MM.1S (cell line): ENCODE results near the gene CRTC2.

ENCODE experiments used
- DNase-seq: peaks from one replicate; pipeline ENCODE4 v3.0.0-alpha.2; 2015
- H2AFZ ChIP-seq: fragments of 300-600 bp; sonication (generic); 2 replicates; pipeline ENCODE4 v1.6.0; 2016; ENCODE audit warnings: antibody characterized with exemption, low read length
- H3F3A ChIP-seq: fragments of 300-600 bp; sonication (generic); 2 replicates; pipeline ENCODE4 v1.6.1; 2016; ENCODE audit warnings: mild to moderate bottlenecking, antibody characterized with exemption, low read length, moderate library complexity, mixed read lengths; ENCODE audit not compliant: insufficient read depth
- H3K27ac ChIP-seq: fragments of 300-600 bp; sonication (generic); 2 replicates; pipeline ENCODE4 v1.5.1; 2016; ENCODE audit warnings: mild to moderate bottlenecking, low read length
- H3K27me3 ChIP-seq: fragments of 300-600 bp; sonication (generic); replicated peaks from 2 replicates; pipeline ENCODE4 v1.6.0; 2016; ENCODE audit warnings: low read length; ENCODE audit not compliant: insufficient read depth
- H3K36me3 ChIP-seq: fragments of 300-600 bp; sonication (generic); replicated peaks from 2 replicates; pipeline ENCODE4 v1.6.1; 2016; ENCODE audit warnings: mild to moderate bottlenecking, low read length, mixed read lengths; ENCODE audit not compliant: insufficient read depth
- H3K4me1 ChIP-seq: fragments of 300-600 bp; sonication (generic); 2 replicates; pipeline ENCODE4 v1.6.1; 2016; ENCODE audit warnings: low read length, mixed read lengths
- H3K4me2 ChIP-seq: fragments of 300-600 bp; sonication (generic); 2 replicates; pipeline ENCODE4 v1.6.0; 2016; ENCODE audit warnings: low read depth, low read length
- H3K4me3 ChIP-seq: fragments of 300-600 bp; sonication (generic); 2 replicates; pipeline ENCODE4 v1.5.1; 2016; ENCODE audit warnings: low read length, mixed read lengths
- H3K79me2 ChIP-seq: fragments of 300-600 bp; sonication (generic); 2 replicates; pipeline ENCODE4 v1.6.1; 2016; ENCODE audit warnings: mixed run types, low read length, mixed read lengths
- H3K9ac ChIP-seq: fragments of 300-600 bp; sonication (generic); 2 replicates; pipeline ENCODE4 v1.6.1; 2016; ENCODE audit warnings: low read length, mixed read lengths
- H3K9me2 ChIP-seq: fragments of 300-600 bp; sonication (generic); replicated peaks from 2 replicates; pipeline ENCODE4 v1.6.1; 2016; ENCODE audit warnings: mild to moderate bottlenecking, low read length, mixed read lengths; ENCODE audit not compliant: insufficient read depth
- H3K9me3 ChIP-seq: fragments of 300-600 bp; sonication (generic); replicated peaks from 2 replicates; pipeline ENCODE4 v1.6.1; 2016; ENCODE audit warnings: mild to moderate bottlenecking, low read length, mixed read lengths; ENCODE audit not compliant: insufficient read depth
- H4K20me1 ChIP-seq: fragments of 300-600 bp; sonication (generic); 2 replicates; pipeline ENCODE4 v1.6.1; 2016; ENCODE audit warnings: mild to moderate bottlenecking, low read length, moderate library complexity, mixed read lengths; ENCODE audit not compliant: insufficient read depth
- CTCF ChIP-seq: fragments of 300-600 bp; sonication (generic); IDR thresholded peaks from 2 replicates; pipeline ENCODE4 v1.5.1; 2016; ENCODE audit warnings: antibody characterized with exemption, low read length, mixed read lengths
- EZH2 ChIP-seq: fragments of 300-600 bp; sonication (generic); optimal IDR thresholded peaks from 2 replicates; pipeline ENCODE3; 2017; ENCODE audit warnings: low read depth, mild to moderate bottlenecking, antibody characterized with exemption, low read length, mixed read lengths
- EZH2phosphoT487 ChIP-seq: fragments of 300-600 bp; sonication (generic); IDR thresholded peaks from 2 replicates; pipeline ENCODE4 v1.6.1; 2018; ENCODE audit warnings: antibody characterized with exemption, low read length

The CRTC2 gene

GRCh38 chr1:153953859-153954365, 4.5 kb downstream of the CRTC2 start:
- Histone ChIP-seq H3K27ac (no peak overlapping the region), H2AFZ (no peak overlapping the region), H3K9ac (no peak overlapping the region), H3F3A (peaks cover 6% of the 10 kb centered on the region; the same call in 1 of the 2 replicates), H3K4me2 (no peak overlapping the region), H3K79me2 (peaks cover 58% of the 10 kb centered on the region), H3K9me3 (no peaks in the 10 kb centered on the region), H3K27me3 (no peaks in the 10 kb centered on the region), H3K4me1 (peaks cover 16% of the 10 kb centered on the region), H4K20me1 (no peaks in the 10 kb centered on the region), H3K4me3 (no peak overlapping the region), H3K9me2 (no peaks in the 10 kb centered on the region), H3K36me3 (0 out of 2 replicates have a peak, but pooled peaks cover 7% of the 10 kb centered on the region)
- no peak for TF ChIP-seq EZH2
- TF ChIP-seq EZH2phosphoT487 = no peak
- TF ChIP-seq CTCF = no peak
- no peak for DNase-seq

GRCh38 chr1:153951801-153952200, 6.6 kb downstream of the CRTC2 start:
- peaks cover 42% of the 10 kb centered on the region for H3K79me2 ChIP-seq
- H2AFZ ChIP-seq = no peak overlapping the region
- H3K27me3 ChIP-seq = no peaks in the 10 kb centered on the region
- H3K9me2 ChIP-seq = no peaks in the 10 kb centered on the region
- H3K4me2 ChIP-seq = no peak overlapping the region
- H3K4me1 ChIP-seq = peaks cover 12% of the 10 kb centered on the region
- TF ChIP-seq CTCF (no peak), EZH2phosphoT487 (no peak), EZH2 (no peak)
- no peaks in the 10 kb centered on the region for H4K20me1 ChIP-seq
- peaks cover 14% of the 10 kb centered on the region for H3F3A ChIP-seq
- no peak for DNase-seq
- no peak overlapping the region for H3K9ac ChIP-seq
- H3K4me3 ChIP-seq = no peak overlapping the region
- 0 out of 2 replicates have a peak, but pooled peaks cover 7% of the 10 kb centered on the region for H3K36me3 ChIP-seq
- no peak overlapping the region for H3K27ac ChIP-seq
- H3K9me3 ChIP-seq = no peaks in the 10 kb centered on the region

GRCh38 chr1:153951183-153951582, 7.2 kb downstream of the CRTC2 start:
- Histone ChIP-seq H3K27ac (no peak overlapping the region), H3K9ac (no peak overlapping the region), H4K20me1 (no peaks in the 10 kb centered on the region), H3K9me2 (no peaks in the 10 kb centered on the region), H2AFZ (no peak overlapping the region), H3K27me3 (no peaks in the 10 kb centered on the region), H3K4me2 (no peak overlapping the region), H3K9me3 (no peaks in the 10 kb centered on the region), H3F3A (peaks cover 17% of the 10 kb centered on the region), H3K36me3 (0 out of 2 replicates have a peak, but pooled peaks cover 7% of the 10 kb centered on the region), H3K79me2 (peaks cover 36% of the 10 kb centered on the region), H3K4me3 (no peak overlapping the region), H3K4me1 (peaks cover 8% of the 10 kb centered on the region)
- no peak for TF ChIP-seq EZH2phosphoT487
- no peak for TF ChIP-seq CTCF
- TF ChIP-seq EZH2 = no peak
- DNase-seq = no peak
